NCI-H2196 treated with DMSO at 0.1 percent for 48 hours (cell line): ENCODE results near the gene RNF187.

Experiments
- DNase-seq: peaks from one replicate; lab custom pipeline; 2025; ENCODE audit not compliant: unreplicated experiment; lab: John Stamatoyannopoulos, UW

RNF187 gene

DNA sequence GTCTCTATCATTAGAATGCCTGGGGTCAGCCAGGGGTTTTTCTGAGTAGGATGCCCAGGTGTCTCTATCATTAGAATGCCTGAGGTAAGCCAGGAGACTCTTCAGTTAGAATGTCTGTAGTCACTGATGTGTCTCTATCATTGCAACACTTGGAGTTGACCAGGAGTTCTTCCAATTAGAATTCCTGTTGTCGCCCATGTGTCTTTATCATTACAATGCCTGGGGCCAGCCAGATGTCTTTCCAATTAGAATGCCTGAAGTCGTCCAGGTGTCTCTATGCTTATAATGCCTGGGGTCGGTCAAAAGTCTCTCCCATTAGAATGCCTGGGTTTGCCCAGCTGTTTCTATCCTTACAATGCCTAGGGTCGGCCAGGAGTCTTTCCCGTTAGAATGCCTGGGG, 55.8 kb downstream of the RNF187 start:
- DNase-seq: no peak

DNA sequence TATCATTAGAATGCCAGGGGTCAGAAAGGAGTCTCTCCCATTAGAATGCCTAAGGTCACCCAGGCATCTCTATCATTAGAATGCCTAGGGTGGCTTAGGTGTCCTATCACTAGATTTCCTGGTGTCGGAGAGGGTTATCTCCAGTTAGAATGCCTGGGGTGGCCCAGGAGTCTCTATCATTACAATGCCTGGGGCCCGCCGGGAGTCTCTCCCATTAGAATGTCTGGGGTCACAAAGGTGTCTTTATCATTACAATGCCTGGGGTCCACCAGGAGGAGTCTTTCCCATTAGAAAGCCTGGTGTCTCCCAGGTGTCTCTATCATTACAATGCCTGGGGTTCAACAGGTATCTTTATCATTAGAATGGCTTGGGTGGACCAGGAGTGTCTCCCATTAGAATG, 56.2 kb downstream of the RNF187 start:
- no peak for DNase-seq

DNA sequence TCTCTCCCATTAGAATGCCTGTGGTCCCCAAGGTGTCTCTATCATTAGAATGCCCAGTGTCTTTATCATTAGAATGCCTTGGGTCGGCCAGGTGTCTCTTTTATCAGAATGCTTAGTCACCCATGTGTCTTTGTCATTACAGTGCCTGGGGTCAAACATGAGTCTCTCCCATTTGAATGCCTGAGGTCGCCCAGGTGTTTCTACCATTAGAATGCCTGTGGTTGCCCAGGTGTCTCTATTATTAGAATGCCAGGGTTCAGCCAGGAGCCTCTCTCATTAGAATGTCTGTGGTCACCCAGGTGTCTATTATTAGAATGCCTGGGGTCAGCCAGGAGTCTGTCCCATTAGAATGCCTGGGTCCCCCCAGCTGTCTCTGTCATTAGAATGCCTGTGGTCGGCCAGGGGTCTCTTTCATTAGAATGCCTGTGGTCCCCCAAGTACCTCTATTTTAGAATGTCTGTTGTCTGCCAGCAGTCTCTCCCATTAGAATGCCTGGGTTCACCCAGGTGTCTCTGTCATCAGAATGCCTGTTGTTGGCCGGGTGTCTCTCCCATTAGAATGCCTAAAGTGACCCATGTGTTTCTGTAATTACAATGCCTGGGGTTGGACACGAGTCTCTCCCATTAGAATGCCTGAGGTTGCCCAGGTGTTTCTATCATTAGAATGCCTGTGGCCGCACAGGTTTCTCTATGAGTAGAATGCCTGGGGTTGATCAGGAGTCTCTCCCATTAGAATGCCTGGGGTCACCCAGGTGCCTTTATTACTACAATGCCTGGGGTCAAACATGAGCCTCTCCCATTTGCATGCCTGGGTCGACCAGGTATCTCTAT, 57.1 kb downstream of the RNF187 start:
- no peak for DNase-seq

DNA sequence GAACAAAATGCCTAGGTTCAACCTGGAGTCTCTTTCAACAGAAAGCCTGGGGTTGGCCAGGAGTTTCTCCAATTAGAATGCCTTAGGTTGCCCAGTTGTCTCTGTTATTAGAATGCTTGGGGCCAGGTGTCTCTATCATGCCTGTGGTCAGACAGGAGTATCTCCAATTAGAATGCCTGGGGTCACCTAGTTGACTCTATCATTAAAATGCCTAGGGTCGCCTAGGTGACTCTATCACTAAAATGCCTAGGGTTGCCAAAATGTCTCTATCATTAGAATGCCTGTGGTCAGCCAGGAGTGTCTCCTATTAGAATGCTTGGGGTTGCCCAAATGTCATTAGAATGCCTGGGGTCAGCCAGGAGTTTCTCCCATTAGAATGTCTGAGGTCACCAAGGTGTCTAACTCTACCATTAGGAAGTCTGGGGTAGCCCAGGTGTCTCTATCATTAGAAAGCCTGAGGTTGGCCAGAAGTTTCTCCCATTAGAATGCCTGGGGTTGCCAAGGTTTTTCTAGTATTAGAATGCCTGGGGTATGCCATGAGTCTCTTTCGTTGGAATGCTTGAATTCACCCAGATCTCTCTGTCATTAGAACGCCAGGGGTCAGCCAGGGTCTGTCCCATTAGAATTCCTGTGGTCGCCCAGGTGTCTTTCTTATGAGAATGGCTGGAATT, 57.9 kb downstream of the RNF187 start:
- no peak for DNase-seq
